IgD-negative memory B cell (primary cell): Measurements from ENCODE around the gene LENG8. TPM values are rescaled to one million over a fixed set of nuclear protein-coding genes. Genes with fewer than 3 reads are reported as not detected.
A peak's percentile ranks its signal among the peaks of the same experiment; 100 is the strongest.
"Not testable (repeated sequence)": the region's sequence is repeated elsewhere in the genome, so short reads cannot be mapped to it uniquely, and the experiment has no call there.

ENCODE experiments used
- H3K27ac Mint-ChIP-seq, 3 donors: one replicate each; pipeline ENCODE4 v1.8.0; 2020 to 2022; ENCODE audit warnings: mild to moderate bottlenecking in 3 of 3, mixed read lengths in 3 of 3, moderate library complexity in 1 of 3
- H3K27me3 Mint-ChIP-seq: one replicate; pipeline ENCODE4 v1.8.0; 2021; ENCODE audit warnings: mixed read lengths
- H3K36me3 Mint-ChIP-seq: one replicate; pipeline ENCODE4 v1.8.0; 2020; ENCODE audit warnings: mild to moderate bottlenecking, mixed read lengths
- H3K4me1 Mint-ChIP-seq, 3 donors: one replicate each; pipeline ENCODE4 v1.8.0; 2020 to 2022; ENCODE audit warnings: mixed read lengths in 3 of 3, mild to moderate bottlenecking in 1 of 3
- H3K4me3 Mint-ChIP-seq, 4 donors: one replicate each; pipeline ENCODE4 v1.8.0; 2020 to 2022; ENCODE audit warnings: mild to moderate bottlenecking in 4 of 4, mixed read lengths in 4 of 4, moderate library complexity in 3 of 4
- H3K9me3 Mint-ChIP-seq, 3 donors: one replicate each; pipeline ENCODE4 v1.8.0; 2020 to 2021; ENCODE audit warnings: mixed read lengths in 3 of 3, mild to moderate bottlenecking in 1 of 3
- polyA plus RNA-seq: library from polyadenylated mRNA; unstranded; fragments of 300-500 nt; fragmentation: Illumina TruSeq; gene quantifications from one replicate; pipeline ENCODE4 v1.2.3, GENCODE V29; 2021

Gene LENG8
- polyA plus RNA-seq, 1 donor from 2014 or later, result 11.4 TPM

- H3K27ac Mint-ChIP-seq, H3K9me3 Mint-ChIP-seq, H3K36me3 Mint-ChIP-seq: not testable (repeated sequence)
- Mint-ChIP-seq H3K27me3 (peaks cover 46% of the 10 kb centered on the region), H3K4me1 (peaks cover 9 to 17% (median 16%) of the 10 kb centered on the region in 3 donors), H3K4me3 (peak overlapping the region in 1 of 4 donors; percentile 45)
Observed at GRCh38 chr19:54509200-54509940, 60.4 kb downstream of the LENG8 start.

Other genes starting within 250 kb of the LENG8 start
- 1,165 TPM for gene RPS9, start 248.3 kb upstream of the LENG8 start, polyA plus RNA-seq
- gene LILRB3, start 226.2 kb upstream of the LENG8 start, polyA plus RNA-seq, result 0.16 TPM
- 0.18 TPM for gene LILRA6, start 206.4 kb upstream of the LENG8 start, polyA plus RNA-seq
- not detected for gene LILRB5, start 191.9 kb upstream of the LENG8 start, polyA plus RNA-seq
- gene LILRB2, start 168.1 kb upstream of the LENG8 start, polyA plus RNA-seq, result 1.2 TPM
- gene LILRA5, start 136.0 kb upstream of the LENG8 start, polyA plus RNA-seq, result 0.59 TPM
- 6.4 TPM for gene LILRA4, start 110.0 kb upstream of the LENG8 start, polyA plus RNA-seq
- 59.1 TPM for gene LAIR1, start 84.3 kb upstream of the LENG8 start, polyA plus RNA-seq
- gene TTYH1, start 33.7 kb upstream of the LENG8 start, polyA plus RNA-seq, result 0.16 TPM
- gene LENG9, start 14.6 kb downstream of the LENG8 start, polyA plus RNA-seq, result not detected
- not detected for gene CDC42EP5, start 24.1 kb downstream of the LENG8 start, polyA plus RNA-seq
- 0.99 TPM for gene LAIR2, start 53.6 kb downstream of the LENG8 start, polyA plus RNA-seq
- 0.73 TPM for gene LILRA2, start 124.6 kb downstream of the LENG8 start, polyA plus RNA-seq
- gene LILRA1, start 144.4 kb downstream of the LENG8 start, polyA plus RNA-seq, result not detected
- gene LILRB1, start 181.3 kb downstream of the LENG8 start, polyA plus RNA-seq, result 24.8 TPM
- 0.93 TPM for gene LILRB4, start 213.8 kb downstream of the LENG8 start, polyA plus RNA-seq